Pancreas (tissue), 10 donors: ENCODE data around the gene USF2. TPM values are rescaled to one million over a fixed set of nuclear protein-coding genes. Genes with fewer than 3 reads are reported as not detected.

Experiments
- ATAC-seq, 4 donors: fragments of 200-7000 bp; cut with Tn5 transposase; one replicate each; pipeline versions ENCODE4 v1.8.0 to v1.9.1; 2020; ENCODE audit warnings: mild to moderate bottlenecking in 4 of 4, moderate library complexity in 4 of 4
- DNase-seq, 6 donors: peaks; one replicate each; pipeline ENCODE4 v3.0.0-alpha.2; 2020
- FAIRE-seq: peaks from 2 replicates; lab custom pipeline; 2012; peaks lifted over from hg19 to GRCh38; lab: Jason Lieb, UNC
- H3K27ac ChIP-seq, 4 donors: fragments of 200-600 bp; sonication (generic); 1 replicate in 3 of 4; 2 replicates in 1 of 4; pipeline versions ENCODE4 v1.5.0 to v1.8.0; 2020
- H3K27me3 ChIP-seq, 4 donors: fragments of 200-600 bp; one replicate each; pipeline ENCODE4 v1.8.0; 2021
- H3K36me3 ChIP-seq, 3 donors: fragments of 200-600 bp; sonication (generic) in 1 of 3; one replicate each; pipeline versions ENCODE4 v1.5.0 to v1.8.0; 2020 to 2021
- H3K4me1 ChIP-seq, 3 donors: fragments of 200-600 bp; one replicate each; pipeline ENCODE4 v1.8.0; 2021
- H3K4me3 ChIP-seq, 4 donors: fragments of 200-600 bp; sonication (generic) in 2 of 4; one replicate each; pipeline versions ENCODE4 v1.5.0 to v1.8.0; 2020 to 2021
- H3K9me3 ChIP-seq, 4 donors: fragments of 200-600 bp; one replicate each; pipeline ENCODE4 v1.8.0; 2021
- CTCF ChIP-seq, 4 donors: fragments of 200-600 bp; sonication (generic) in 3 of 4; IDR thresholded peaks; one replicate each; pipeline versions ENCODE4 v1.5.0 to v1.8.0; 2021; ENCODE audit warnings: antibody characterized with exemption in 4 of 4
- WGBS, 2 donors: extraction: QIAGEN DNeasy Blood & Tissue Kit; methylation state at CpG; one replicate each; pipeline ENCODE4 v1.1.7; 2013; 5-methylcytosine and 5-hydroxymethylcytosine counted together
- intact Hi-C, 3 donors: fragments of 100-400 bp; cut with DNase I; formaldehyde crosslinking; loops; one replicate each; pipeline versions ENCODE4 v1.11.1 to v1.14.2; 2022
- polyA plus RNA-seq, 2 donors: library from polyadenylated mRNA; stranded (reverse); fragments of 200-250 nt; gene quantifications; one replicate each; pipeline ENCODE4 v1.2.3, GENCODE V29; 2013
- total RNA-seq, 6 donors: library from RNA; stranded (reverse); fragmentation: NEBNext Ultra II Directional in 4 of 6; extraction: Animal tissue kit (Norgen Biotek cat#: 25700) in 4 of 6; gene quantifications; one replicate each; pipeline versions ENCODE4 v1.2.1 to v1.2.4, GENCODE V29; 2021 to 2023
- donor health status: healthy with polysubstance abuse.
- donor health status: DM: no; HTN: no; CAD: no; lungs with moderate emphysema.
- donor health status: DM: no; HTN: no; CAD: no.
- donor health status: control.
- donor health status: control.
- donor health status: Bipolar disorder and iron deficiency.
- donor health status: DM: yes; HTN: yes; CAD: no.
- donor health status: DM: no; HTN: no; CAD: no.
- donor health status: DM: no; HTN: no; CAD: no.
- donor health status: DM: yes; HTN: yes; CAD: no.

The USF2 gene
- total and polyA plus RNA-seq, 8 donors: 46.4 to 112 (median 60.6) TPM

GRCh38 chr19:35314858-35315470, 46.2 kb downstream of the USF2 start:
- no peak overlapping the region for H3K27ac ChIP-seq
- H3K4me3 ChIP-seq: no peak overlapping the region
- 76 to 81% methylated on average over 10 of the region's 10 CpGs for WGBS, 2 donors
- no peaks in the 10 kb centered on the region for H3K36me3 ChIP-seq
- no peaks in the 10 kb centered on the region for H3K9me3 ChIP-seq
- FAIRE-seq (no peak), DNase-seq (no peak), ATAC-seq (no peak)
- intact Hi-C loops: no loop called here
- no peak for TF ChIP-seq CTCF (IDR thresholded peaks at IDR 0.05)
- peaks cover 0 to under 1% (median 0%) of the 10 kb centered on the region in 3 donors for H3K4me1 ChIP-seq
- no peaks in the 10 kb centered on the region for H3K27me3 ChIP-seq

- Histone ChIP-seq H3K36me3 (no peaks in the 10 kb centered on the region), H3K27ac (no peak overlapping the region), H3K4me3 (no peak overlapping the region), H3K9me3 (no peaks in the 10 kb centered on the region), H3K27me3 (no peaks in the 10 kb centered on the region), H3K4me1 (no peaks in the 10 kb centered on the region)
- ATAC-seq (peak in 1 of 4 donors; percentile 33), DNase-seq (no peak), FAIRE-seq (no peak)
- TF ChIP-seq CTCF (IDR thresholded peaks at IDR 0.05): no peak
- intact Hi-C loops: no loop called here
- WGBS, 2 donors: 79 to 81% methylated on average over 9 of the region's 9 CpGs
Measured at GRCh38 chr19:35315883-35316282, 47.1 kb downstream of the USF2 start.

GRCh38 chr19:35316560-35316959, 47.8 kb downstream of the USF2 start:
- Histone ChIP-seq H3K4me1 (no peaks in the 10 kb centered on the region), H3K4me3 (no peak overlapping the region), H3K27ac (no peak overlapping the region), H3K36me3 (no peaks in the 10 kb centered on the region), H3K27me3 (no peaks in the 10 kb centered on the region), H3K9me3 (no peaks in the 10 kb centered on the region)
- peak in 1 of 4 donors; percentile 30 for ATAC-seq
- FAIRE-seq: no peak
- no peak for TF ChIP-seq CTCF (IDR thresholded peaks at IDR 0.05)
- intact Hi-C loops: no loop called here
- no peak for DNase-seq
- WGBS, 2 donors: 75 to 79% methylated on average over 9 of the region's 9 CpGs

GRCh38 chr19:35317464-35318043, 48.8 kb downstream of the USF2 start:
- ATAC-seq: peak in 1 of 4 donors; percentile 47
- DNase-seq: no peak
- Histone ChIP-seq H3K27me3 (no peaks in the 10 kb centered on the region), H3K4me3 (no peak overlapping the region), H3K4me1 (no peaks in the 10 kb centered on the region), H3K27ac (no peak overlapping the region), H3K9me3 (no peaks in the 10 kb centered on the region), H3K36me3 (no peaks in the 10 kb centered on the region)
- intact Hi-C loops: no loop called here
- 77 to 83% methylated on average over 7 of the region's 7 CpGs for WGBS, 2 donors
- no peak for FAIRE-seq
- TF ChIP-seq CTCF (IDR thresholded peaks at IDR 0.05): no peak
